GM12878 (cell line): ENCODE data around the gene LGMN. TPM values are rescaled to one million over a fixed set of nuclear protein-coding genes. Genes with fewer than 3 reads are reported as not detected.
A peak's percentile ranks its signal among the peaks of the same experiment; 100 is the strongest.

ENCODE experiments used
- ATAC-seq: fragments of 200-7000 bp; cut with Tn5 transposase; 3 replicates; pipeline ENCODE4 v1.9.1; 2020; ENCODE audit warnings: mild to moderate bottlenecking, moderate library complexity
- BruUV-seq: library from RNA; stranded (reverse); fragments of 400-500 nt; replicated peaks from 2 replicates; lab custom pipeline; 2021; lab: Mats Ljungman, UMichigan
- CTCF ChIA-PET: fragments of 300-600 bp; sonication (Branson Sonifier 250); formaldehyde crosslinking; extraction: SDS; loops from one replicate; lab custom pipeline; 2021; ENCODE audit warnings: inconsistent platforms; lab: Yijun Ruan, JAX
- POLR2A ChIA-PET: fragments of 350-600 bp; formaldehyde crosslinking; extraction: SDS; loops from one replicate; lab custom pipeline; 2021; ENCODE audit warnings: inconsistent platforms; lab: Charles Lee
- RAD21 ChIA-PET: fragments of 300-600 bp; sonication (Branson Sonifier 250); formaldehyde crosslinking; loops from one replicate; lab custom pipeline; 2023; ENCODE audit warnings: antibody characterized with exemption; ENCODE audit not compliant: unreplicated experiment; lab: Charles Lee
- SMC1A ChIA-PET: fragments of 300-600 bp; sonication (Branson Sonifier 250); formaldehyde crosslinking; loops from one replicate; lab custom pipeline; 2023; ENCODE audit not compliant: unreplicated experiment, uncharacterized antibody; lab: Charles Lee
- DNase-seq: peaks from one replicate; pipeline ENCODE4 v3.0.0-alpha.2; 2011; ENCODE audit warnings: low read depth, low spot score
- FAIRE-seq: peaks from 3 replicates; lab custom pipeline; 2011; peaks lifted over from hg19 to GRCh38; lab: Jason Lieb, UNC
- H2AFZ ChIP-seq: 2 replicates; pipeline ENCODE4 v1.6.0; 2011; ENCODE audit warnings: low read depth, low read length, control low read depth; ENCODE audit not compliant: control insufficient read depth
- H3K27ac ChIP-seq: 2 replicates; pipeline ENCODE4 v1.5.1; 2011; ENCODE audit warnings: control low read depth; ENCODE audit not compliant: control insufficient read depth, insufficient read depth
- H3K27me3 ChIP-seq, 2 experiments: replicated peaks in 1 of 2; 2 replicates each; pipeline versions ENCODE4 v1.6.0 to v1.6.1; 2011; ENCODE audit warnings: low read length in 1 of 2; ENCODE audit not compliant: control insufficient read depth in 2 of 2, insufficient read depth in 2 of 2
- H3K36me3 ChIP-seq, 2 experiments: 2 replicates each; pipeline ENCODE4 v1.5.1; 2011; ENCODE audit warnings: low read length in 1 of 2; ENCODE audit not compliant: control insufficient read depth in 2 of 2, insufficient read depth in 2 of 2
- H3K4me1 ChIP-seq: 2 replicates; pipeline ENCODE4 v1.6.1; 2011; ENCODE audit warnings: mild to moderate bottlenecking, low read length, moderate library complexity, mixed read lengths; ENCODE audit not compliant: control insufficient read depth, insufficient read depth
- H3K4me2 ChIP-seq: 2 replicates; pipeline ENCODE4 v1.6.0; 2011; ENCODE audit warnings: control low read depth; ENCODE audit not compliant: control insufficient read depth, insufficient read depth
- H3K4me3 ChIP-seq: fragments of 200-600 bp; sonication (generic); 2 replicates; pipeline ENCODE4 v1.5.1; 2016
- H3K79me2 ChIP-seq: 2 replicates; pipeline ENCODE4 v1.6.0; 2011; ENCODE audit warnings: low read length; ENCODE audit not compliant: control insufficient read depth, insufficient read depth
- H3K9ac ChIP-seq: 2 replicates; pipeline ENCODE4 v1.8.0; 2011; ENCODE audit warnings: low read length, control low read depth, mixed read lengths; ENCODE audit not compliant: control insufficient read depth, insufficient read depth
- H3K9me3 ChIP-seq: replicated peaks from 3 replicates; pipeline ENCODE4 v1.5.1; 2011; ENCODE audit warnings: mild to moderate bottlenecking, low read length; ENCODE audit not compliant: control insufficient read depth, insufficient read depth
- H4K20me1 ChIP-seq: 2 replicates; pipeline ENCODE4 v1.6.0; 2011; ENCODE audit not compliant: control insufficient read depth, insufficient read depth
- CBFB ChIP-seq: IDR thresholded peaks from 2 replicates; pipeline ENCODE4 v1.6.1; 2016; ENCODE audit warnings: antibody characterized with exemption, low read depth
- CBX3 ChIP-seq: fragments of 200-600 bp; sonication (generic); IDR thresholded peaks from 2 replicates; pipeline ENCODE4 v1.6.1; 2016; ENCODE audit warnings: low read depth, borderline replicate concordance
- CHD2 ChIP-seq: IDR thresholded peaks from 2 replicates; pipeline ENCODE4 v1.6.1; 2011; ENCODE audit warnings: low read depth, low read length, improper control_type of control experiment, borderline replicate concordance
- CREB1 ChIP-seq: IDR thresholded peaks from 2 replicates; pipeline ENCODE4 v1.6.1; 2012; ENCODE audit warnings: low read depth, mild to moderate bottlenecking, inconsistent platforms
- FOXK2 ChIP-seq: fragments of 450-650 bp; IDR thresholded peaks from 2 replicates; pipeline ENCODE4 v1.6.1; 2017; ENCODE audit warnings: mild to moderate bottlenecking, moderate library complexity
- HDAC6 ChIP-seq: fragments of 200-600 bp; sonication (generic); IDR thresholded peaks from one replicate; pipeline ENCODE4 v1.8.0; 2017; ENCODE audit warnings: antibody characterized with exemption; ENCODE audit not compliant: unreplicated experiment
- KLF5 ChIP-seq: fragments of 450-650 bp; IDR thresholded peaks from 2 replicates; pipeline ENCODE4 v1.6.1; 2014; ENCODE audit warnings: mild to moderate bottlenecking; ENCODE audit not compliant: partially characterized antibody
- MYB ChIP-seq: fragments of 150-350 bp; IDR thresholded peaks from 2 replicates; pipeline ENCODE4 v1.6.1; 2014; ENCODE audit warnings: mild to moderate bottlenecking, low read depth, low read length, borderline replicate concordance
- NFYB ChIP-seq: IDR thresholded peaks from 2 replicates; pipeline ENCODE4 v1.6.1; 2011; ENCODE audit warnings: low read depth, mild to moderate bottlenecking, low read length, improper control_type of control experiment, moderate library complexity; ENCODE audit not compliant: insufficient read depth
- NR2C1 ChIP-seq: fragments of 450-650 bp; IDR thresholded peaks from 2 replicates; pipeline ENCODE4 v1.6.1; 2017; ENCODE audit warnings: antibody characterized with exemption, mild to moderate bottlenecking, moderate library complexity
- whole genome bisulfite sequencing: methylation state at CpG from one replicate; pipeline ENCODE4 v1.1.6; 2016; ENCODE audit warnings: low lambda C conversion rate; ENCODE audit not compliant: insufficient replicate concordance, insufficient coverage; ENCODE audit errors: missing lambda C conversion rate; 5-methylcytosine and 5-hydroxymethylcytosine counted together
- in situ Hi-C: fragments of 300-500 bp; cut with MboI; formaldehyde crosslinking; loops from 9 replicates; pipeline ENCODE4 v1.14.3; 2018; ENCODE audit warnings: mixed read lengths
- intact Hi-C: fragments of 100-400 bp; cut with micrococcal nuclease; formaldehyde crosslinking; loops from one replicate; pipeline ENCODE4 v1.14.2; 2022; ENCODE audit not compliant: unreplicated experiment
- polyA plus RNA-seq, 11 experiments: library from polyadenylated mRNA; depleted of rRNA in 4 of 11; unstranded in 6 of 11; stranded (reverse) in 5 of 11; fragments of >200 nt; fragmentation: Nextera tagmentation in 4 of 11; fragmentation: Illumina TruSeq in 1 of 11; extraction: Ambion mirVana in 4 of 11; extraction: Trizol in 1 of 11; gene quantifications; 1 replicate in 1 of 11; 2 replicates in 10 of 11; pipeline versions ENCODE4 v1.2.1 to v1.2.3, GENCODE V29; 2011 to 2016; ENCODE audit warnings: inconsistent platforms in 2 of 11, missing spikeins in 2 of 11, low read depth in 1 of 11
- total RNA-seq, 4 experiments: library from RNA; depleted of rRNA in 3 of 4; stranded (reverse); fragments of >200 nt in 3 of 4; fragmentation: Illumina TruSeq in 1 of 4; extraction: Trizol in 1 of 4; gene quantifications; 2 replicates each; pipeline versions ENCODE4 v1.2.1 to v1.2.3, GENCODE V29; 2013 to 2021
- TF ChIP-seq, protein P1 (sequence below): IDR thresholded peaks from 2 replicates; pipeline ENCODE4 v1.6.1; 2011; ENCODE audit warnings: borderline replicate concordance, low read depth, mild to moderate bottlenecking, moderate library complexity, mixed read lengths, low read length; ENCODE audit not compliant: insufficient read depth; ENCODE audit errors: extremely low read length
- TF ChIP-seq, protein P2 (sequence below): IDR thresholded peaks from 2 replicates; pipeline ENCODE4 v1.6.1; 2012; ENCODE audit warnings: low read depth, low read length, improper control_type of control experiment

Gene LGMN
- total and polyA plus RNA-seq, 10 of the 15 experiments (the other 5 are each of a cell fraction or from before 2014, with no cell fraction given) = 0.71 to 192 (median 3.9) TPM

DNA sequence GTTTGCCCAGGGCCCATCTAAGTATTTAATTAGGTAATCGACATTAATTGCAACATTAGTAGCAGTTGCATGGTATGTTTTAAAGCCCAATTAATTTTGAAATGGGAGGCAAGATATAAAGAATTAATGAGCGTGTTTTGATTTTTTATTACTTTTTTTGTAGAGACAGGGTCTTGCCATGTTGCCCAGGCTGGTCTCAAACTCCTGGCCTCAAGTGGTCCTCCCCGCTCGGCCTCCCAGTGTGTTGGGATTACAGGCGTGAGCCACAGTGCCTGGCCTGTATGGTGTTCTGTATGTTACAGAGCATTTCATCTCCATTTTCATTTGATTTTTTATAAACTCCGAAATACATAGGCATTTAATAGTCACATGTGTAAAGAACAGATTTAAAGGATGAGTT, 46.5 kb upstream of the LGMN start:
- intact Hi-C loops = no loop called here

More for the DNA sequence above, 46.5 kb upstream of the LGMN start:
- BruUV-seq = no TSS peak
- CTCF ChIA-PET = interaction anchor here (0.6 to 1.4 kb wide), 2 partner anchors 44 to 412 kb away, joined by 4 read pairs; partner anchors contain the start of genes GON7 and UBR7
- H3K27ac ChIP-seq = peak overlapping the region; percentile 93
- SMC1A ChIA-PET = interaction anchor here (0.6 to 0.7 kb wide), 2 partner anchors 16 to 396 kb away, joined by 3 read pairs; no protein-coding TSS in a partner anchor
- 61% methylated on average over 6 of the region's 6 CpGs for WGBS
- no peaks in the 10 kb centered on the region for H4K20me1 ChIP-seq
- TF ChIP-seq HDAC6 = no peak
- no peak for TF ChIP-seq NFYB
- no peak for TF ChIP-seq MYB
- no peak for TF ChIP-seq KLF5
- TF ChIP-seq CBX3 = no peak
- TF ChIP-seq FOXK2 = no peak
- TF ChIP-seq, protein P1, sequence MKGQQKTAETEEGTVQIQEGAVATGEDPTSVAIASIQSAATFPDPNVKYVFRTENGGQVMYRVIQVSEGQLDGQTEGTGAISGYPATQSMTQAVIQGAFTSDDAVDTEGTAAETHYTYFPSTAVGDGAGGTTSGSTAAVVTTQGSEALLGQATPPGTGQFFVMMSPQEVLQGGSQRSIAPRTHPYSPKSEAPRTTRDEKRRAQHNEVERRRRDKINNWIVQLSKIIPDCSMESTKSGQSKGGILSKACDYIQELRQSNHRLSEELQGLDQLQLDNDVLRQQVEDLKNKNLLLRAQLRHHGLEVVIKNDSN = no peak
- TF ChIP-seq NR2C1 = no peak
- TF ChIP-seq CBFB = no peak
- no peak for TF ChIP-seq CREB1
- TF ChIP-seq, protein P2, sequence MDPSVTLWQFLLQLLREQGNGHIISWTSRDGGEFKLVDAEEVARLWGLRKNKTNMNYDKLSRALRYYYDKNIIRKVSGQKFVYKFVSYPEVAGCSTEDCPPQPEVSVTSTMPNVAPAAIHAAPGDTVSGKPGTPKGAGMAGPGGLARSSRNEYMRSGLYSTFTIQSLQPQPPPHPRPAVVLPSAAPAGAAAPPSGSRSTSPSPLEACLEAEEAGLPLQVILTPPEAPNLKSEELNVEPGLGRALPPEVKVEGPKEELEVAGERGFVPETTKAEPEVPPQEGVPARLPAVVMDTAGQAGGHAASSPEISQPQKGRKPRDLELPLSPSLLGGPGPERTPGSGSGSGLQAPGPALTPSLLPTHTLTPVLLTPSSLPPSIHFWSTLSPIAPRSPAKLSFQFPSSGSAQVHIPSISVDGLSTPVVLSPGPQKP = no peak
- TF ChIP-seq CHD2 = no peak
- RAD21 ChIA-PET = no interaction called here
- POLR2A ChIA-PET = interaction anchor here (0.6 kb wide), 1 partner anchor 10 kb away, joined by 3 read pairs; no protein-coding TSS in a partner anchor
- no peak overlapping the region for H2AFZ ChIP-seq
- in situ Hi-C loops = loop anchor here (10.0 kb wide), 1 partner anchor 670 kb away; the partner anchor contains the start of genes CPSF2 and NDUFB1
- peak overlapping the region; percentile 81 for H3K4me2 ChIP-seq
- FAIRE-seq = no peak
- H3K27me3 ChIP-seq = no peaks in the 10 kb centered on the region
- H3K79me2 ChIP-seq = peaks cover 27% of the 10 kb centered on the region
- H3K9ac ChIP-seq = peak overlapping the region; percentile 87
- H3K4me1 ChIP-seq = peaks cover 8% of the 10 kb centered on the region
- H3K9me3 ChIP-seq = no peaks in the 10 kb centered on the region; the same call in 1 of the 3 replicates
- no peak for DNase-seq
- peaks cover 0 to 12% of the 10 kb centered on the region in 2 experiments; a peak in 2 of 4 replicates for H3K36me3 ChIP-seq
- peak overlapping the region; percentile 83 for H3K4me3 ChIP-seq
- no peak for ATAC-seq
